Activated CD4-positive, alpha-beta T cell treated with anti-CD3 and anti-CD28 coated beads, Interleukin-2, amount 10 ng/mL, durations not matched to agents 24 days and 14 days (primary cell): ENCODE measurements around the gene SIGLEC9. TPM values are rescaled to one million over a fixed set of nuclear protein-coding genes. Genes with fewer than 3 reads are reported as not detected.

Source experiments
- DNase-seq: peaks from one replicate; pipeline ENCODE4 v3.0.0; 2022
- H3K27ac Mint-ChIP-seq: one replicate; pipeline ENCODE4 v1.8.0; 2022; ENCODE audit warnings: mild to moderate bottlenecking, mixed read lengths
- H3K27me3 Mint-ChIP-seq: one replicate; pipeline ENCODE4 v1.8.0; 2022; ENCODE audit warnings: mixed read lengths
- H3K36me3 Mint-ChIP-seq: one replicate; pipeline ENCODE4 v1.8.0; 2022; ENCODE audit warnings: low read depth, mild to moderate bottlenecking, mixed read lengths
- H3K4me1 Mint-ChIP-seq: one replicate; pipeline ENCODE4 v1.8.0; 2021; ENCODE audit warnings: mixed read lengths
- H3K4me3 Mint-ChIP-seq: one replicate; pipeline ENCODE4 v1.8.0; 2022; ENCODE audit warnings: mild to moderate bottlenecking, moderate library complexity, mixed read lengths
- H3K9me3 Mint-ChIP-seq: one replicate; pipeline ENCODE4 v1.8.0; 2021; ENCODE audit warnings: mixed read lengths
- intact Hi-C: fragments of 100-400 bp; cut with micrococcal nuclease; formaldehyde crosslinking; loops from one replicate; pipeline ENCODE4 v1.15.1; 2023
- total RNA-seq: library from RNA; stranded (reverse); gene quantifications from 2 replicates; pipeline ENCODE4 v1.2.3, GENCODE V29; 2022

Gene SIGLEC9
- total RNA-seq, 1 donor from 2014 or later: 0.33 TPM

GRCh38 chr19:51102991-51103390 lies 21.7 kb upstream of the SIGLEC9 start:
- DNase-seq: no peak
- H3K27ac Mint-ChIP-seq: no peak overlapping the region
- H3K4me3 Mint-ChIP-seq: no peak overlapping the region
- intact Hi-C loops: loop anchor here (10.0 kb wide), 1 partner anchor 298 kb away; no protein-coding TSS in a partner anchor
- H3K36me3 Mint-ChIP-seq: peaks cover 39% of the 10 kb centered on the region
- no peaks in the 10 kb centered on the region for H3K9me3 Mint-ChIP-seq
- peaks cover 35% of the 10 kb centered on the region for H3K4me1 Mint-ChIP-seq
- H3K27me3 Mint-ChIP-seq: no peaks in the 10 kb centered on the region

- Mint-ChIP-seq H3K4me1 (peaks cover 39% of the 10 kb centered on the region), H3K27me3 (no peaks in the 10 kb centered on the region), H3K4me3 (no peak overlapping the region), H3K27ac (no peak overlapping the region), H3K36me3 (peaks cover 39% of the 10 kb centered on the region), H3K9me3 (no peaks in the 10 kb centered on the region)
- intact Hi-C loops: loop anchor here (10.0 kb wide), 1 partner anchor 299 kb away; no protein-coding TSS in a partner anchor
- DNase-seq: no peak
These were observed 20.8 kb upstream of the SIGLEC9 start for GRCh38 chr19:51103926-51104341.

DNA sequence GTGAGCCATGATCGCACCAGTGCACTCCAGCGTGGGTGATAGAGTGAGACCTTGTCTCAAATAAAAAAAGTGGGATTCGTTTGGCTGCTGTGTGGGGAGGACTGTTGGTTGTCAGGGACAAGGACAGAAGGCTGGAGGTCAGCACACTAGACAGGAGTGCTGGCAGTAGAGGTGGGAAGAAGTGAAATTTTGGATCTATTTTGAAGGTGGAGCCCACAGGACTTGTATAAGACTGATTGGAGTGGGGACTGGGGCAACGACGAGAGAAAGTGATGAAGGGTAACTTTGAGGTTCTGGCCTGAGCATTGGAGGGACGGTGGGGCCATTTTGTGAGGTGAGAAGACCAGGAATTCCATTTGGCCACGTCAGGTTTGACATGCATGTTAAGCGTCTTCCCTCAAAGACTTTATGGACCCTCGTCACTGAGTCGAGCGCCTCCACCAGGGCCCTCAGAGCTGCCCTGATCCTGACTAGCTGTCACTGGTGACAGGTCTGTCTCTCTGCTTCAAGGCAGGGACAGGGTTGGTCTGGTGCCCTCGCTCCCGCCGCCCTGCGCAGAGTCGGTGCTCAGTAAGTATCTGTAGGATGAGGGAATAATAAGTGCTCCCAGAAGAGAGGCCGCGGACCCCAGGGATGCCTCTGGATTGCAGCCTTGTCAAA lies 17.2 kb upstream of the SIGLEC9 start:
- Mint-ChIP-seq H3K4me3 (peak overlapping the region; percentile 87), H3K36me3 (peaks cover 27% of the 10 kb centered on the region), H3K4me1 (peaks cover 26% of the 10 kb centered on the region), H3K27ac (peak overlapping the region; percentile 93), H3K9me3 (no peaks in the 10 kb centered on the region), H3K27me3 (no peaks in the 10 kb centered on the region)
- intact Hi-C loops: loop anchor here (1.0 to 10.0 kb wide), 5 partner anchors 260 to 596 kb away; partner anchors contain the start of genes CLDND2, ETFB and JOSD2
- DNase-seq: peak; percentile 76

DNA sequence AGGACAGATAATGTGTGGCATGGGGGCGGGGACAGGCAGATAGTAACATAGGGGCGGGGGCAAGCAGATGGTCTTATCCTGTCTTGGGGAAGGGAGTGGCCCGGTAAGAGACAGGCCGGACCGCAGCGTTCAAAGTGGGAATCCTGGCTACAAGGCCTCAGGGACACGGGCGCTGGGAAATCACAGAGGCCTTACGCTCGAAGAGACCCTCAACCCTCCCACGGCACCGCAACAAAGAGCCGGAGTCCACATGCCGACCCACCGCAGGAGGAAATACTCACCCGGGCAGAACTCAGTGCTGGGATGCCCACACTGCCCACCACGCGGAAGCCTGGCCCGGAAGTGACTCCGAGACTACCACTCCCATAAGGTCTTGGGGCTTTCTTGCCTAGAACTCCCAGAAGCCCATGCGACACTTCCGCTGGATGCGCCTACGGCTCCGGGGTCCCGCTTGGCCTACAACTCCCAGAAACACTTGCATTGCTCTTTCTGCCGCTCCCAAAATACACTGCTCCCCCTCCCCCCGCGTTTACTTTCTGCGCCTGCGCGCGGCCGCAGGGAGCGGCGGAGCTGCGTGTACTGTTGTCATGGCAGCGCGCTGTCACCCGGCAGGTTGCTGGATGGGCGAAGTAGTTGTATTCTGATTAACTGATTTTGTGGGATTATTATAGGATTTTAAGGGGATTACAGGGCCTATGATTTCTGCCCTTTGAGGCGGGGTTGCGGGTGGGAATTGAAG lies 16.5 kb upstream of the SIGLEC9 start, which contains the start of gene CTU1:
TSS of gene CTU1 (minus strand) at position 344 of the 739 bp plus-strand sequence. CDS start 3,840 bp downstream, outside the sequence.
- H3K27ac Mint-ChIP-seq: peak within 1 kb of the TSS; percentile 93
- peaks cover 21% of the 10 kb centered on the region for H3K36me3 Mint-ChIP-seq
- DNase-seq: peak; percentile 99
- H3K4me3 Mint-ChIP-seq: peak within 1 kb of the TSS; percentile 87
- H3K27me3 Mint-ChIP-seq: no peaks in the 10 kb centered on the region
- H3K9me3 Mint-ChIP-seq: no peaks in the 10 kb centered on the region
- intact Hi-C loops: loop anchor here (1.0 to 10.0 kb wide), 5 partner anchors 259 to 597 kb away; partner anchors contain the start of genes CLDND2, ETFB and JOSD2
- peaks cover 24% of the 10 kb centered on the region for H3K4me1 Mint-ChIP-seq

- no peaks in the 10 kb centered on the region for H3K9me3 Mint-ChIP-seq
- H3K4me3 Mint-ChIP-seq: peak overlapping the region; percentile 87
- H3K27me3 Mint-ChIP-seq: no peaks in the 10 kb centered on the region
- no peak for DNase-seq
- H3K4me1 Mint-ChIP-seq: peaks cover 24% of the 10 kb centered on the region
- H3K36me3 Mint-ChIP-seq: peaks cover 17% of the 10 kb centered on the region
- H3K27ac Mint-ChIP-seq: peak overlapping the region; percentile 93
- intact Hi-C loops: loop anchor here (1.0 to 10.0 kb wide), 5 partner anchors 259 to 597 kb away; partner anchors contain the start of genes CLDND2, ETFB and JOSD2
These were observed 15.9 kb upstream of the SIGLEC9 start for GRCh38 chr19:51108805-51109146.

DNA sequence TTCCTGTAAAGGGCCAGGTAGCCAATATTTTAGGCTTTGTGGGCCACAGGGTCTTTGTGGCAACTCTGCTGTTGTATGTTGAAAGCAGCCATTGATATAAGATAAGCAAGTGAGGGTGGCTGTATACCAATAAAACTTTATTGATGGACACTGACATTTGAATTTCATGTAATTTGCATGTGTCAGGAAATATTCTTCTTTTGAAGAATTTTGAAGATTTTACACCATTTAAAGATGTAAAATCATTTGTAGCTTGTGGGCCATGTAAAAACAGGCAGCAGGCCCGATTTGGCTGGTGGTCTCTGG lies 14.1 kb upstream of the SIGLEC9 start:
- H3K4me1 Mint-ChIP-seq: peaks cover 34% of the 10 kb centered on the region
- H3K27me3 Mint-ChIP-seq: no peaks in the 10 kb centered on the region
- intact Hi-C loops: loop anchor here (5.0 kb wide), 1 partner anchor 147 kb away; no protein-coding TSS in a partner anchor
- H3K27ac Mint-ChIP-seq: no peak overlapping the region
- no peak overlapping the region for H3K4me3 Mint-ChIP-seq
- H3K9me3 Mint-ChIP-seq: no peaks in the 10 kb centered on the region
- no peak for DNase-seq
- H3K36me3 Mint-ChIP-seq: peaks cover 8% of the 10 kb centered on the region

- no peak for DNase-seq
- Mint-ChIP-seq H3K9me3 (no peaks in the 10 kb centered on the region), H3K4me1 (peaks cover 35% of the 10 kb centered on the region), H3K36me3 (peaks cover 6% of the 10 kb centered on the region), H3K27ac (no peak overlapping the region), H3K4me3 (no peak overlapping the region), H3K27me3 (no peaks in the 10 kb centered on the region)
- intact Hi-C loops: loop anchor here (5.0 kb wide), 1 partner anchor 146 kb away; no protein-coding TSS in a partner anchor
These were observed 13.1 kb upstream of the SIGLEC9 start for GRCh38 chr19:51111606-51112005.

- H3K4me3 Mint-ChIP-seq: peak overlapping the region; percentile 34
- intact Hi-C loops: loop anchor here (2.0 to 5.0 kb wide), 2 partner anchors 143 to 335 kb away; no protein-coding TSS in a partner anchor
- peaks cover 7% of the 10 kb centered on the region for H3K27me3 Mint-ChIP-seq
- peaks cover 32% of the 10 kb centered on the region for H3K4me1 Mint-ChIP-seq
- H3K36me3 Mint-ChIP-seq: peaks cover 2% of the 10 kb centered on the region
- no peaks in the 10 kb centered on the region for H3K9me3 Mint-ChIP-seq
- peak; percentile 79 for DNase-seq
- H3K27ac Mint-ChIP-seq: peak overlapping the region; percentile 85
These were observed 10.5 kb upstream of the SIGLEC9 start for GRCh38 chr19:51114087-51114729.

DNA sequence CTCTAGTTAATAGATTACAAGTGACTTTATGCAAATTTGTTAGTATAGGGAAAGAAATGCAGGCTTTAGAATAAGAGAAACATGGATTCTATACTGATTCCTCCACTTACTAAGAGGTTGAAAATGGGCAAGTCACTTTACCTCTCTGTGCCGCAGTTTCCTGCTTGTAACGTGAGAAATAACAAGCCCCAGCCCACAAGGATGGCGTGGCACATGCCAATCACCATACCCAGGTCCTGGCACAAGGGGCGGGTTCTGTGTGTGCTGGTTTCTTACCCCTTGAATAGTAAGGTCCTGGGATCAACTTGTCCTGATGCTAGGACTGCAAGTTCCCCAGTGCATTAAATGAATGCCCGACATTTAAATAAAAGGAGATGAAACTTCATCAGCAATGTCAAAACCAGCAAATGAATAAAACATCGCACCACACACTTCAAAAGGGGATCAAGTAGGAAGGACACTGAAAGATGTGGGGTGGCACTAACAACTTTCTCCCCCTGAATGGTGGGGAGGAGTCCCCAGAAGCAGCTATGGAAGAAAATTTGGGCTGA lies 7.9 kb upstream of the SIGLEC9 start:
- no peak for DNase-seq
- H3K4me3 Mint-ChIP-seq: no peak overlapping the region
- H3K27ac Mint-ChIP-seq: no peak overlapping the region
- H3K4me1 Mint-ChIP-seq: peaks cover 36% of the 10 kb centered on the region
- intact Hi-C loops: no loop called here
- no peaks in the 10 kb centered on the region for H3K9me3 Mint-ChIP-seq
- H3K36me3 Mint-ChIP-seq: peaks cover 2% of the 10 kb centered on the region
- H3K27me3 Mint-ChIP-seq: peaks cover 8% of the 10 kb centered on the region

DNA sequence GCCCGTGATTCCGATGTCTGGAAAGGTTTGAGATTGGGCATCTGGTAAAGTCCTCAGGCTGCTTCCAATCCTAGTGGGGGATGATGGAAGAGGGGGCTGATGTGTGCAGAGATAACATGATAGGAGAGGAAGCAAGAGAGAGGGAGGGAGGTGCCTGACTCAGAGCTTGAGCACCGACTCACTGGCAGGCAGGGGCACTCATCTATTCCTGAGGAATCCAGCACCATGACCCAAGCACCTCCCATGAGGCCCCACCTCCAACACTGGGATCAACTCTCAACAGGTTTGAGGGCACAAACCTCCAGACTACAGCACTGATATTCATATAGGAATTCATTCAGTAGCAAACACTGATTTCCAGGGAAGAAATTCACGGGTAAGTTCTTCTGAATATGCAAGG lies 5.6 kb upstream of the SIGLEC9 start:
- DNase-seq: no peak
- H3K36me3 Mint-ChIP-seq: peaks cover 2% of the 10 kb centered on the region
- H3K4me1 Mint-ChIP-seq: peaks cover 52% of the 10 kb centered on the region
- H3K4me3 Mint-ChIP-seq: no peak overlapping the region
- intact Hi-C loops: no loop called here
- no peak overlapping the region for H3K27ac Mint-ChIP-seq
- no peaks in the 10 kb centered on the region for H3K9me3 Mint-ChIP-seq
- H3K27me3 Mint-ChIP-seq: peaks cover 8% of the 10 kb centered on the region

DNA sequence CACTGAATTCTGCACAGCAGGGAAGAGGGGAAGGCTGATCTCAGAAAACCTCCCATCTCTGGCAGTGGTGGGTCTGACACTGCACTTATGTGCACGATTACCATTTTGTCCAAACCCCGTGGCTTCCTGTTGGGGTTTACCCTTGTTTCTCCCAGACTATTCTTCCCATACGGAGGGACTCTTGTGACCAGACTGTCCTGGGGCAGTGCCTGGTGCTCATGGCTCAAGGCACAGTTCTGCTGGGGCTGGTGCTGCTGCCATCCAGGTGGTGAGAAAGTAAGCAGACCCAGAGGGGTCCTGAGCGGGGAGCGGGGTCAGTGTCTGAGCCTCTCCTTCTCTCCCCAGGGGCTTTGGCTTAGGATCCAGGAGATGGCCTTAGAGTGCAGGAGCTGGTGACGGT lies 5.1 kb upstream of the SIGLEC9 start:
- peaks cover 51% of the 10 kb centered on the region for H3K4me1 Mint-ChIP-seq
- intact Hi-C loops: no loop called here
- peaks cover 8% of the 10 kb centered on the region for H3K27me3 Mint-ChIP-seq
- DNase-seq: no peak
- H3K36me3 Mint-ChIP-seq: peaks cover 2% of the 10 kb centered on the region
- no peaks in the 10 kb centered on the region for H3K9me3 Mint-ChIP-seq
- H3K4me3 Mint-ChIP-seq: no peak overlapping the region
- H3K27ac Mint-ChIP-seq: no peak overlapping the region

- intact Hi-C loops: no loop called here
- peaks cover 8% of the 10 kb centered on the region for H3K27me3 Mint-ChIP-seq
- peaks cover 51% of the 10 kb centered on the region for H3K4me1 Mint-ChIP-seq
- no peak overlapping the region for H3K27ac Mint-ChIP-seq
- peaks cover 2% of the 10 kb centered on the region for H3K36me3 Mint-ChIP-seq
- H3K4me3 Mint-ChIP-seq: no peak overlapping the region
- no peak for DNase-seq
- no peaks in the 10 kb centered on the region for H3K9me3 Mint-ChIP-seq
These were observed 4.5 kb upstream of the SIGLEC9 start for GRCh38 chr19:51120160-51120559.

GRCh38 chr19:51121257-51121656 lies 3.4 kb upstream of the SIGLEC9 start:
- Mint-ChIP-seq H3K27me3 (peaks cover 8% of the 10 kb centered on the region), H3K4me1 (peaks cover 48% of the 10 kb centered on the region), H3K27ac (no peak overlapping the region), H3K9me3 (no peaks in the 10 kb centered on the region), H3K36me3 (peaks cover under 1% of the 10 kb centered on the region), H3K4me3 (no peak overlapping the region)
- intact Hi-C loops: no loop called here
- DNase-seq: no peak
